Lower leg skin (tissue), 3 donors: ENCODE data around the gene PNKD.

Source experiments
- CTCF ChIP-seq, 3 donors: fragments of 450-650 bp; IDR thresholded peaks; one replicate each; pipeline ENCODE4 v1.5.1; 2016; ENCODE audit warnings: antibody characterized with exemption in 3 of 3, mild to moderate bottlenecking in 3 of 3, moderate library complexity in 2 of 3
- POLR2A ChIP-seq, 2 donors: fragments of 450-650 bp; IDR thresholded peaks; one replicate each; pipeline ENCODE4 v1.6.1; 2016 to 2017; ENCODE audit warnings: antibody characterized with exemption in 2 of 2, mild to moderate bottlenecking in 1 of 2, moderate library complexity in 1 of 2

DNA sequence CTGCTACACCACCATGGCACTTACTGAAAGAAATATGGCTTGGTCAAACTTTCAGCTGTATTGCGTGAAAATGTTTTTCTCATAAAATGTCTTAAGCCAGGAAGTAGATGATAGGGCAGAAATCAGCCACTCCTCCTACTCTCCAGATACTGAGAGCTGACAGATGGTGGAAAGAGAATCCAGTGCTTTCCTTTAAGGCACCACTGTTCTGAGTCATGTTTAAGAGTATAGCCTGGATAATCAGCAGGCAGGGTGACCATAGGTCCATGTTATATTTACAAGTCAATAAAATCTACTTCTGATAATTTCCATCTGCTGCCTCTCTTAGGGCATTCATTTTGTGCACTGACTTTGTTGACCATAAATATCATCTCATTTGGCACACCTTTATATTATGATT lies 31.4 kb upstream of the PNKD start:
- no peak for TF ChIP-seq CTCF (IDR thresholded peaks at IDR 0.05)
- no peak for TF ChIP-seq POLR2A (IDR thresholded peaks at IDR 0.05)
